Kidney epithelial cell (primary cell): ENCODE data around the gene GAST. TPM values are rescaled to one million over a fixed set of nuclear protein-coding genes. Genes with fewer than 3 reads are reported as not detected.
A peak's percentile ranks its signal among the peaks of the same experiment; 100 is the strongest.

Experiments used
- DNase-seq: peaks from one replicate; pipeline ENCODE4 v3.0.0-alpha.2; 2010; ENCODE audit warnings: low read depth
- H3K27me3 ChIP-seq: 2 replicates; pipeline ENCODE4 v1.6.0; 2011; ENCODE audit warnings: low read length; ENCODE audit not compliant: control insufficient read depth, insufficient read depth
- H3K36me3 ChIP-seq: 2 replicates; pipeline ENCODE4 v1.5.1; 2011; ENCODE audit warnings: low read length; ENCODE audit not compliant: control insufficient read depth, insufficient read depth
- H3K4me3 ChIP-seq: 2 replicates; pipeline ENCODE4 v1.5.1; 2011; ENCODE audit warnings: low read depth, mild to moderate bottlenecking, control low read depth, low read length
- CTCF ChIP-seq: IDR thresholded peaks from 2 replicates; pipeline ENCODE4 v1.5.1; 2011; ENCODE audit warnings: mild to moderate bottlenecking, moderate library complexity, low read length, control low read depth, inconsistent platforms; ENCODE audit not compliant: insufficient read depth, poor library complexity, severe bottlenecking
- total RNA-seq: library from RNA; depleted of rRNA; stranded (reverse); fragments of >200 nt; gene quantifications from 2 replicates; pipeline ENCODE4 v1.2.3, GENCODE V29; 2015

The GAST gene
- total RNA-seq, 1 donor from 2014 or later: not detected

GRCh38 chr17:41731836-41732235 lies 19.7 kb downstream of the GAST start:
- Histone ChIP-seq H3K27me3 (peaks cover 51% of the 10 kb centered on the region), H3K4me3 (no peak overlapping the region), H3K36me3 (no peaks in the 10 kb centered on the region)
- no peak for TF ChIP-seq CTCF
- no peak for DNase-seq

- TF ChIP-seq CTCF: no peak
- Histone ChIP-seq H3K27me3 (peaks cover 56% of the 10 kb centered on the region), H3K4me3 (peak overlapping the region; percentile 39), H3K36me3 (no peaks in the 10 kb centered on the region)
- DNase-seq: no peak
These were observed 21.4 kb downstream of the GAST start for GRCh38 chr17:41733348-41734138.

- TF ChIP-seq CTCF: no peak
- Histone ChIP-seq H3K27me3 (peaks cover 56% of the 10 kb centered on the region), H3K4me3 (peak within 1 kb of the TSS; percentile 39), H3K36me3 (no peaks in the 10 kb centered on the region)
- DNase-seq: no peak
These were observed 22.2 kb downstream of the GAST start, which contains the start of gene HAP1 for GRCh38 chr17:41734139-41734948. Gene HAP1, minus strand, starts transcription at chr17:41734643. Its CDS starts 9 bp downstream, at chr17:41734634.

- Histone ChIP-seq H3K27me3 (peaks cover 56% of the 10 kb centered on the region), H3K36me3 (no peaks in the 10 kb centered on the region), H3K4me3 (peak overlapping the region; percentile 39)
- no peak for TF ChIP-seq CTCF
- no peak for DNase-seq
These were observed 22.8 kb downstream of the GAST start for GRCh38 chr17:41734949-41735313.

- TF ChIP-seq CTCF: no peak
- Histone ChIP-seq H3K36me3 (no peaks in the 10 kb centered on the region), H3K27me3 (peaks cover 52% of the 10 kb centered on the region), H3K4me3 (no peak overlapping the region)
- DNase-seq: no peak
These were observed 23.6 kb downstream of the GAST start for GRCh38 chr17:41735744-41736143.
